GM12878 (cell line): ENCODE data around the gene KRTAP15-1. TPM values are rescaled to one million over a fixed set of nuclear protein-coding genes. Genes with fewer than 3 reads are reported as not detected.

Source experiments
- ATAC-seq: fragments of 200-7000 bp; cut with Tn5 transposase; 3 replicates; pipeline ENCODE4 v1.9.1; 2020; ENCODE audit warnings: mild to moderate bottlenecking, moderate library complexity
- BruUV-seq: library from RNA; stranded (reverse); fragments of 400-500 nt; replicated peaks from 2 replicates; lab custom pipeline; 2021; lab: Mats Ljungman, UMichigan
- CTCF ChIA-PET: fragments of 300-600 bp; sonication (Branson Sonifier 250); formaldehyde crosslinking; extraction: SDS; loops from one replicate; lab custom pipeline; 2021; ENCODE audit warnings: inconsistent platforms; lab: Yijun Ruan, JAX
- POLR2A ChIA-PET: fragments of 350-600 bp; formaldehyde crosslinking; extraction: SDS; loops from one replicate; lab custom pipeline; 2021; ENCODE audit warnings: inconsistent platforms; lab: Charles Lee
- RAD21 ChIA-PET: fragments of 300-600 bp; sonication (Branson Sonifier 250); formaldehyde crosslinking; loops from one replicate; lab custom pipeline; 2023; ENCODE audit warnings: antibody characterized with exemption; ENCODE audit not compliant: unreplicated experiment; lab: Charles Lee
- SMC1A ChIA-PET: fragments of 300-600 bp; sonication (Branson Sonifier 250); formaldehyde crosslinking; loops from one replicate; lab custom pipeline; 2023; ENCODE audit not compliant: unreplicated experiment, uncharacterized antibody; lab: Charles Lee
- DNase-seq: peaks from one replicate; pipeline ENCODE4 v3.0.0-alpha.2; 2011; ENCODE audit warnings: low read depth, low spot score
- FAIRE-seq: peaks from 3 replicates; lab custom pipeline; 2011; peaks lifted over from hg19 to GRCh38; lab: Jason Lieb, UNC
- H2AFZ ChIP-seq: 2 replicates; pipeline ENCODE4 v1.6.0; 2011; ENCODE audit warnings: low read depth, low read length, control low read depth; ENCODE audit not compliant: control insufficient read depth
- H3K27ac ChIP-seq: 2 replicates; pipeline ENCODE4 v1.5.1; 2011; ENCODE audit warnings: control low read depth; ENCODE audit not compliant: control insufficient read depth, insufficient read depth
- H3K27me3 ChIP-seq, 2 experiments: replicated peaks in 1 of 2; 2 replicates each; pipeline versions ENCODE4 v1.6.0 to v1.6.1; 2011; ENCODE audit warnings: low read length in 1 of 2; ENCODE audit not compliant: control insufficient read depth in 2 of 2, insufficient read depth in 2 of 2
- H3K36me3 ChIP-seq, 2 experiments: 2 replicates each; pipeline ENCODE4 v1.5.1; 2011; ENCODE audit warnings: low read length in 1 of 2; ENCODE audit not compliant: control insufficient read depth in 2 of 2, insufficient read depth in 2 of 2
- H3K4me1 ChIP-seq: 2 replicates; pipeline ENCODE4 v1.6.1; 2011; ENCODE audit warnings: mild to moderate bottlenecking, low read length, moderate library complexity, mixed read lengths; ENCODE audit not compliant: control insufficient read depth, insufficient read depth
- H3K4me2 ChIP-seq: 2 replicates; pipeline ENCODE4 v1.6.0; 2011; ENCODE audit warnings: control low read depth; ENCODE audit not compliant: control insufficient read depth, insufficient read depth
- H3K4me3 ChIP-seq: fragments of 200-600 bp; sonication (generic); 2 replicates; pipeline ENCODE4 v1.5.1; 2016
- H3K79me2 ChIP-seq: 2 replicates; pipeline ENCODE4 v1.6.0; 2011; ENCODE audit warnings: low read length; ENCODE audit not compliant: control insufficient read depth, insufficient read depth
- H3K9ac ChIP-seq: 2 replicates; pipeline ENCODE4 v1.8.0; 2011; ENCODE audit warnings: low read length, control low read depth, mixed read lengths; ENCODE audit not compliant: control insufficient read depth, insufficient read depth
- H3K9me3 ChIP-seq: replicated peaks from 3 replicates; pipeline ENCODE4 v1.5.1; 2011; ENCODE audit warnings: mild to moderate bottlenecking, low read length; ENCODE audit not compliant: control insufficient read depth, insufficient read depth
- H4K20me1 ChIP-seq: 2 replicates; pipeline ENCODE4 v1.6.0; 2011; ENCODE audit not compliant: control insufficient read depth, insufficient read depth
- BHLHE40 ChIP-seq, 2 experiments: fragments of 450-650 bp in 1 of 2; IDR thresholded peaks; 2 replicates each; pipeline ENCODE4 v1.6.1; 2011 to 2017; ENCODE audit warnings: low read depth in 2 of 2, borderline replicate concordance in 1 of 2, improper control_type of control experiment in 1 of 2, low read length in 1 of 2, mild to moderate bottlenecking in 1 of 2
- BMI1 ChIP-seq: fragments of 450-650 bp; IDR thresholded peaks from 2 replicates; pipeline ENCODE4 v1.6.1; 2016; ENCODE audit warnings: mild to moderate bottlenecking, moderate library complexity, borderline replicate concordance
- CBX3 ChIP-seq: fragments of 200-600 bp; sonication (generic); IDR thresholded peaks from 2 replicates; pipeline ENCODE4 v1.6.1; 2016; ENCODE audit warnings: low read depth, borderline replicate concordance
- CBX5 ChIP-seq: sonication (generic); IDR thresholded peaks from 2 replicates; pipeline ENCODE4 v1.6.1; 2016; ENCODE audit warnings: low read depth, moderate library complexity, mild to moderate bottlenecking, inconsistent platforms
- EGR1 ChIP-seq, 2 experiments: IDR thresholded peaks; 1 replicate in 1 of 2; 2 replicates in 1 of 2; pipeline ENCODE4 v1.6.1; 2011 to 2012; ENCODE audit warnings: low read depth in 2 of 2, low read length in 2 of 2, borderline replicate concordance in 1 of 2, mild to moderate bottlenecking in 1 of 2, moderate library complexity in 1 of 2
- IKZF2 ChIP-seq, 2 experiments: fragments of 450-650 bp; IDR thresholded peaks; 2 replicates each; pipeline ENCODE4 v1.6.1; 2017; ENCODE audit warnings: mild to moderate bottlenecking in 2 of 2, moderate library complexity in 2 of 2
- JUNB ChIP-seq: IDR thresholded peaks from 2 replicates; pipeline ENCODE4 v1.6.1; 2016; ENCODE audit warnings: antibody characterized with exemption, mild to moderate bottlenecking
- KAT2A ChIP-seq: conservative IDR thresholded peaks from 2 replicates; pipeline ENCODE4 v1.6.1; 2011; ENCODE audit warnings: low read depth, low read length; ENCODE audit not compliant: control insufficient read depth
- KDM1A ChIP-seq: fragments of 200-600 bp; sonication (generic); IDR thresholded peaks from 2 replicates; pipeline ENCODE4 v1.6.1; 2016; ENCODE audit warnings: borderline replicate concordance
- MLLT1 ChIP-seq: fragments of 450-650 bp; IDR thresholded peaks from 2 replicates; pipeline ENCODE4 v1.6.1; 2016; ENCODE audit warnings: mild to moderate bottlenecking
- PAX8 ChIP-seq: fragments of 450-650 bp; IDR thresholded peaks from 2 replicates; pipeline ENCODE4 v1.6.1; 2017; ENCODE audit warnings: mild to moderate bottlenecking, moderate library complexity
- STAT3 ChIP-seq: IDR thresholded peaks from 2 replicates; pipeline ENCODE4 v1.6.1; 2011; ENCODE audit warnings: low read depth, low read length, improper control_type of control experiment
- ZBTB40 ChIP-seq: fragments of 450-650 bp; IDR thresholded peaks from 2 replicates; pipeline ENCODE4 v1.6.1; 2016; ENCODE audit warnings: mild to moderate bottlenecking, moderate library complexity, borderline replicate concordance
- ZNF217 ChIP-seq: fragments of 450-650 bp; IDR thresholded peaks from 2 replicates; pipeline ENCODE4 v1.6.1; 2017; ENCODE audit warnings: antibody characterized with exemption, mild to moderate bottlenecking
- ZNF274 ChIP-seq: IDR thresholded peaks from one replicate; pipeline ENCODE4 v1.8.0; 2011; ENCODE audit not compliant: insufficient read length, insufficient read depth
- WGBS: methylation state at CpG from one replicate; pipeline ENCODE4 v1.1.6; 2016; ENCODE audit warnings: low lambda C conversion rate; ENCODE audit not compliant: insufficient replicate concordance, insufficient coverage; ENCODE audit errors: missing lambda C conversion rate; 5-methylcytosine and 5-hydroxymethylcytosine counted together
- in situ Hi-C: fragments of 300-500 bp; cut with MboI; formaldehyde crosslinking; loops from 9 replicates; pipeline ENCODE4 v1.14.3; 2018; ENCODE audit warnings: mixed read lengths
- intact Hi-C: fragments of 100-400 bp; cut with micrococcal nuclease; formaldehyde crosslinking; loops from one replicate; pipeline ENCODE4 v1.14.2; 2022; ENCODE audit not compliant: unreplicated experiment
- polyA plus RNA-seq, 11 experiments: library from polyadenylated mRNA; depleted of rRNA in 4 of 11; unstranded in 6 of 11; stranded (reverse) in 5 of 11; fragments of >200 nt; fragmentation: Nextera tagmentation in 4 of 11; fragmentation: Illumina TruSeq in 1 of 11; extraction: Ambion mirVana in 4 of 11; extraction: Trizol in 1 of 11; gene quantifications; 1 replicate in 1 of 11; 2 replicates in 10 of 11; pipeline versions ENCODE4 v1.2.1 to v1.2.3, GENCODE V29; 2011 to 2016; ENCODE audit warnings: inconsistent platforms in 2 of 11, missing spikeins in 2 of 11, low read depth in 1 of 11
- total RNA-seq, 4 experiments: library from RNA; depleted of rRNA in 3 of 4; stranded (reverse); fragments of >200 nt in 3 of 4; fragmentation: Illumina TruSeq in 1 of 4; extraction: Trizol in 1 of 4; gene quantifications; 2 replicates each; pipeline versions ENCODE4 v1.2.1 to v1.2.3, GENCODE V29; 2013 to 2021

The KRTAP15-1 gene
- total and polyA plus RNA-seq, 10 of the 15 experiments (the other 5 are each of a cell fraction or from before 2014, with no cell fraction given), result not detected

- FAIRE-seq (no peak), DNase-seq (no peak), ATAC-seq (no peak)
- Histone ChIP-seq H3K4me3 (no peak overlapping the region), H3K27ac (no peak overlapping the region), H2AFZ (no peak overlapping the region), H3K36me3 (no peaks in the 10 kb centered on the region), H4K20me1 (no peaks in the 10 kb centered on the region), H3K79me2 (no peaks in the 10 kb centered on the region), H3K4me2 (no peak overlapping the region), H3K4me1 (no peaks in the 10 kb centered on the region), H3K9ac (no peak overlapping the region), H3K9me3 (no peaks in the 10 kb centered on the region), H3K27me3 (no peaks in the 10 kb centered on the region)
- TF ChIP-seq BMI1 (no peak), ZNF217 (no peak), CBX5 (no peak), JUNB (no peak), BHLHE40 (IDR thresholded peaks at IDR 0.05; ENCODE audit: borderline replicate concordance in 1 of 2, low read depth in 2 of 2, low read length in 1 of 2) (no peak), IKZF2 (IDR thresholded peaks at IDR 0.05) (no peak)
- ChIA-PET POLR2A (no interaction called here), RAD21 (no interaction called here), CTCF (no interaction called here), SMC1A (no interaction called here)
- intact Hi-C loops (no loop called here), in situ Hi-C loops (no loop called here)
- WGBS, result 5% methylated on average over 3 of the region's 3 CpGs
- no TSS peak for BruUV-seq
These were observed 37.9 kb downstream of the KRTAP15-1 start for GRCh38 chr21:30478004-30478403.

GRCh38 chr21:30479259-30479658 is 39.2 kb downstream of the KRTAP15-1 start:
- RAD21 ChIA-PET, result no interaction called here
- H3K79me2 ChIP-seq, result no peaks in the 10 kb centered on the region
- POLR2A ChIA-PET, result no interaction called here
- no peaks in the 10 kb centered on the region for H4K20me1 ChIP-seq
- in situ Hi-C loops, result no loop called here
- no peaks in the 10 kb centered on the region for H3K4me1 ChIP-seq
- ATAC-seq, result no peak
- H2AFZ ChIP-seq, result no peak overlapping the region
- no peaks in the 10 kb centered on the region for H3K36me3 ChIP-seq
- no peaks in the 10 kb centered on the region for H3K27me3 ChIP-seq
- no peak overlapping the region for H3K9ac ChIP-seq
- WGBS, result 27% methylated on average over 4 of the region's 4 CpGs
- intact Hi-C loops, result no loop called here
- H3K4me2 ChIP-seq, result no peak overlapping the region
- H3K27ac ChIP-seq, result no peak overlapping the region
- H3K4me3 ChIP-seq, result no peak overlapping the region
- no peak for FAIRE-seq
- BruUV-seq, result no TSS peak
- DNase-seq, result no peak
- no peaks in the 10 kb centered on the region for H3K9me3 ChIP-seq
- SMC1A ChIA-PET, result no interaction called here
- CTCF ChIA-PET, result no interaction called here
- no peak for TF ChIP-seq STAT3
- TF ChIP-seq EGR1 (IDR thresholded peaks at IDR 0.05; ENCODE audit: borderline replicate concordance in 1 of 2, low read depth in 2 of 2, low read length in 2 of 2), result no peak
- TF ChIP-seq KDM1A, result no peak
- no peak for TF ChIP-seq PAX8
- no peak for TF ChIP-seq KAT2A
- TF ChIP-seq ZBTB40, result no peak
- no peak for TF ChIP-seq ZNF274
- no peak for TF ChIP-seq CBX3
- no peak for TF ChIP-seq MLLT1
